ENCODE results near the gene STRADB.

Gene STRADB

DNA sequence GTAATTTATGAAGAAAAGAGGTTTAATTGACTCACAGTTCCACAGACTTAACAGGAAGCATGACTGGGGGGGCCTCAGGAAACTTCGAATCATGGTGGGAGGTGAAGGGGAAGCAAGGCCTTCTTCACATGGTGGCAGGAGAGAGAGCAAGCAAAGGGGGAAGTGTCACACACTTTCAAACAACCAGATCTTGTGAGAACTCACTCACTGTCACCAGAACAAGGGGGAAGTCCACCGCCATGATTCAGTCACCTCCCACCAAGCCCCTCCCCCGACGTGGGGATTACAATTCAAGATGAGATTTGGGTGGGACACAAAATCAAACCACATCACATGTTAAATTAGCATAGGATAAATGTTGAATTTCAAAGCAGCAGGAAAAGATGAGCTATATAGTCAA is 56.2 kb downstream of the STRADB start:
- H3K4me3 ChIP-seq (ENCODE audit: low read depth, low read length): no peak overlapping the region
- TF ChIP-seq CTCF (IDR thresholded peaks at IDR 0.05; ENCODE audit: insufficient read depth, low read depth, low read length, missing control alignments): no peak
- no peak for DNase-seq (ENCODE audit: low read depth)

DNA sequence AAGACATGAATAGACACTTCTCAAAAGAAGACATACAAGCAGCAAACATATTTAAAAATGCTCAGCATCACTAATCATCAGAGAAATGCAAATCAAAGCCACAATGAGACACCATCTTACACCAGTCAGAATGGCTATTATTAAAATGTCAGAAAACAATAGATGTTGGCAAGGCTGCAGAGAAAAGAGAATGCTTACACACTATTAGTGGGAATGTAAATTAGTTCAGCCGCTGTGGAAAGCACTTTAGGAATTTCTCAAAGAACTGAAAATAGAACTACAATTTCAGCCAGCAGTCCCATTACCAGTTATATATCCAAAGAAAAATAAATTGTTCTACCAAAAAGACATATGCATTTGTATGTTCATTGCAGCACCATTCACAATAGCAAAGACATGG is 61.7 kb downstream of the STRADB start:
- no peak for DNase-seq (ENCODE audit: low read depth)
- H3K4me3 ChIP-seq (ENCODE audit: low read depth, low read length): no peak overlapping the region
- TF ChIP-seq CTCF (IDR thresholded peaks at IDR 0.05; ENCODE audit: insufficient read depth, low read depth, low read length, missing control alignments): no peak

GRCh38 chr2:201515573-201516246 is 64.2 kb downstream of the STRADB start:
- no peak for DNase-seq (ENCODE audit: low read depth)
- no peak overlapping the region for H3K4me3 ChIP-seq (ENCODE audit: low read depth, low read length)
- TF ChIP-seq CTCF (IDR thresholded peaks at IDR 0.05; ENCODE audit: insufficient read depth, low read depth, low read length, missing control alignments): no peak

- TF ChIP-seq CTCF (IDR thresholded peaks at IDR 0.05; ENCODE audit: insufficient read depth, low read depth, low read length, missing control alignments): no peak
- no peak overlapping the region for H3K4me3 ChIP-seq (ENCODE audit: low read depth, low read length)
- DNase-seq (ENCODE audit: low read depth): no peak
These were observed 65.6 kb downstream of the STRADB start for GRCh38 chr2:201517094-201517493.

GRCh38 chr2:201520201-201520600 is 68.7 kb downstream of the STRADB start:
- no peak for DNase-seq (ENCODE audit: low read depth)
- no peak overlapping the region for H3K4me3 ChIP-seq (ENCODE audit: low read depth, low read length)
- TF ChIP-seq CTCF (IDR thresholded peaks at IDR 0.05; ENCODE audit: insufficient read depth, low read depth, low read length, missing control alignments): no peak

- TF ChIP-seq CTCF (IDR thresholded peaks at IDR 0.05; ENCODE audit: insufficient read depth, low read depth, low read length, missing control alignments): no peak
- H3K4me3 ChIP-seq (ENCODE audit: low read depth, low read length): no peak overlapping the region
- no peak for DNase-seq (ENCODE audit: low read depth)
These were observed 71.4 kb downstream of the STRADB start for GRCh38 chr2:201522965-201523364.

GRCh38 chr2:201523506-201523905 is 72.0 kb downstream of the STRADB start:
- no peak overlapping the region for H3K4me3 ChIP-seq (ENCODE audit: low read depth, low read length)
- no peak for DNase-seq (ENCODE audit: low read depth)
- no peak for TF ChIP-seq CTCF (IDR thresholded peaks at IDR 0.05; ENCODE audit: insufficient read depth, low read depth, low read length, missing control alignments)
